ENCODE data around the gene SALL1. TPM values are rescaled to one million over a fixed set of nuclear protein-coding genes. Genes with fewer than 3 reads are reported as not detected.

Gene SALL1
- polyA plus RNA-seq, 1 donor (not counting 4 experiments of a cell fraction or from before 2014, with no cell fraction given): not detected

GRCh38 chr16:51139568-51139967, 11.5 kb downstream of the SALL1 start:
- FAIRE-seq (no peak), DNase-seq (ENCODE audit: low read depth, low spot score) (no peak)
- Histone ChIP-seq H3K9ac (ENCODE audit: control insufficient read depth, extremely low read depth, insufficient read depth, low read length) (no peak overlapping the region), H3K9me3 (ENCODE audit: control insufficient read depth, low read depth, low read length) (no peaks in the 10 kb centered on the region), H3K27me3 (ENCODE audit: control insufficient read depth, extremely low read depth, insufficient read depth, low read length) (peaks cover 11% of the 10 kb centered on the region), H3K27ac (ENCODE audit: control insufficient read depth, insufficient read depth, low read length) (no peak overlapping the region), H3K4me1 (ENCODE audit: control insufficient read depth, extremely low read depth, insufficient read depth, low read length) (no peaks in the 10 kb centered on the region), H3K9me1 (ENCODE audit: control insufficient read depth, extremely low read depth, insufficient read depth, low read length) (no peaks in the 10 kb centered on the region), H3K36me3 (ENCODE audit: control insufficient read depth in 2 of 2, extremely low read depth in 1 of 2, insufficient read depth in 2 of 2, low read length in 2 of 2) (no peaks in the 10 kb centered on the region), H3K4me2 (ENCODE audit: control insufficient read depth, extremely low read depth, insufficient read depth, low read depth, low read length) (no peak overlapping the region), H2AFZ (ENCODE audit: control insufficient read depth, low read length) (no peak overlapping the region), H3K79me2 (ENCODE audit: control insufficient read depth, insufficient read depth, low read length) (no peaks in the 10 kb centered on the region), H4K20me1 (ENCODE audit: control insufficient read depth, extremely low read depth, insufficient read depth, low read length) (no peaks in the 10 kb centered on the region), H3K4me3 (ENCODE audit: control insufficient read depth in 2 of 3, extremely low read depth in 1 of 3, insufficient read depth in 2 of 3, low read depth in 1 of 3, low read length in 3 of 3) (no peak overlapping the region)
- TF ChIP-seq EZH2 (IDR thresholded peaks at IDR 0.05; ENCODE audit: low read length): no peak
- TF ChIP-seq, protein P1, sequence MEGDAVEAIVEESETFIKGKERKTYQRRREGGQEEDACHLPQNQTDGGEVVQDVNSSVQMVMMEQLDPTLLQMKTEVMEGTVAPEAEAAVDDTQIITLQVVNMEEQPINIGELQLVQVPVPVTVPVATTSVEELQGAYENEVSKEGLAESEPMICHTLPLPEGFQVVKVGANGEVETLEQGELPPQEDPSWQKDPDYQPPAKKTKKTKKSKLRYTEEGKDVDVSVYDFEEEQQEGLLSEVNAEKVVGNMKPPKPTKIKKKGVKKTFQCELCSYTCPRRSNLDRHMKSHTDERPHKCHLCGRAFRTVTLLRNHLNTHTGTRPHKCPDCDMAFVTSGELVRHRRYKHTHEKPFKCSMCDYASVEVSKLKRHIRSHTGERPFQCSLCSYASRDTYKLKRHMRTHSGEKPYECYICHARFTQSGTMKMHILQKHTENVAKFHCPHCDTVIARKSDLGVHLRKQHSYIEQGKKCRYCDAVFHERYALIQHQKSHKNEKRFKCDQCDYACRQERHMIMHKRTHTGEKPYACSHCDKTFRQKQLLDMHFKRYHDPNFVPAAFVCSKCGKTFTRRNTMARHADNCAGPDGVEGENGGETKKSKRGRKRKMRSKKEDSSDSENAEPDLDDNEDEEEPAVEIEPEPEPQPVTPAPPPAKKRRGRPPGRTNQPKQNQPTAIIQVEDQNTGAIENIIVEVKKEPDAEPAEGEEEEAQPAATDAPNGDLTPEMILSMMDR (optimal IDR thresholded peaks at IDR 0.05 in 1 of 3, IDR thresholded peaks at IDR 0.05 in 1 of 3, conservative IDR thresholded peaks at IDR 0.05 in 1 of 3; ENCODE audit: extremely low read depth in 1 of 3, insufficient read depth in 2 of 3, low read length in 3 of 3): no peak
- dilution Hi-C loops (cut with MboI; ENCODE audit: extremely low pct_ligation_motif_present, low sequenced_read_pairs): no loop called here

GRCh38 chr16:51138178-51138577, 12.9 kb downstream of the SALL1 start:
- Histone ChIP-seq H3K4me3 (ENCODE audit: control insufficient read depth in 2 of 3, extremely low read depth in 1 of 3, insufficient read depth in 2 of 3, low read depth in 1 of 3, low read length in 3 of 3) (no peak overlapping the region), H3K27ac (ENCODE audit: control insufficient read depth, insufficient read depth, low read length) (no peak overlapping the region), H3K9me3 (ENCODE audit: control insufficient read depth, low read depth, low read length) (no peaks in the 10 kb centered on the region), H3K27me3 (ENCODE audit: control insufficient read depth, extremely low read depth, insufficient read depth, low read length) (peaks cover 22% of the 10 kb centered on the region), H3K79me2 (ENCODE audit: control insufficient read depth, insufficient read depth, low read length) (no peaks in the 10 kb centered on the region), H3K9me1 (ENCODE audit: control insufficient read depth, extremely low read depth, insufficient read depth, low read length) (no peaks in the 10 kb centered on the region), H3K4me1 (ENCODE audit: control insufficient read depth, extremely low read depth, insufficient read depth, low read length) (no peaks in the 10 kb centered on the region), H3K9ac (ENCODE audit: control insufficient read depth, extremely low read depth, insufficient read depth, low read length) (no peak overlapping the region), H3K4me2 (ENCODE audit: control insufficient read depth, extremely low read depth, insufficient read depth, low read depth, low read length) (no peak overlapping the region), H2AFZ (ENCODE audit: control insufficient read depth, low read length) (no peak overlapping the region), H4K20me1 (ENCODE audit: control insufficient read depth, extremely low read depth, insufficient read depth, low read length) (no peaks in the 10 kb centered on the region), H3K36me3 (ENCODE audit: control insufficient read depth in 2 of 2, extremely low read depth in 1 of 2, insufficient read depth in 2 of 2, low read length in 2 of 2) (no peaks in the 10 kb centered on the region)
- no peak for FAIRE-seq
- no peak for TF ChIP-seq EZH2 (IDR thresholded peaks at IDR 0.05; ENCODE audit: low read length)
- TF ChIP-seq, protein P1 (optimal IDR thresholded peaks at IDR 0.05 in 1 of 3, IDR thresholded peaks at IDR 0.05 in 1 of 3, conservative IDR thresholded peaks at IDR 0.05 in 1 of 3; ENCODE audit: extremely low read depth in 1 of 3, insufficient read depth in 2 of 3, low read length in 3 of 3): no peak
- no peak for DNase-seq (ENCODE audit: low read depth, low spot score)
- dilution Hi-C loops (cut with MboI; ENCODE audit: extremely low pct_ligation_motif_present, low sequenced_read_pairs): no loop called here
